Measurements from ENCODE around the gene ABCG2.
A peak's percentile ranks its signal among the peaks of the same experiment; 100 is the strongest.

Gene ABCG2

GRCh38 chr4:88158489-88159228, at the start of gene ABCG2 (continued):
- TF ChIP-seq ZBTB10 (tag by site-specific recombination; IDR thresholded peaks at IDR 0.05) (no peak), SCRT1 (tag by site-specific recombination; IDR thresholded peaks at IDR 0.05; ENCODE audit: borderline replicate concordance) (no peak), KLF7 (tag by site-specific recombination; IDR thresholded peaks at IDR 0.05; ENCODE audit: borderline replicate concordance) (0 out of 2 replicates have a peak, but pooled peaks have one; percentile 15), EGR2 (tag by site-specific recombination; IDR thresholded peaks at IDR 0.05; ENCODE audit: low read depth) (peak; percentile 63), ZFP41 (tag by site-specific recombination; IDR thresholded peaks at IDR 0.05; ENCODE audit: borderline replicate concordance) (no peak), ZNF223 (tag by site-specific recombination; IDR thresholded peaks at IDR 0.05) (no peak), ZNF155 (tag by site-specific recombination; IDR thresholded peaks at IDR 0.05) (no peak), SP7 (tag by site-specific recombination; IDR thresholded peaks at IDR 0.05) (no peak; the same call in 1 of the 2 replicates), ZNF518A (tag by site-specific recombination; conservative IDR thresholded peaks at IDR 0.05; ENCODE audit: low read depth) (no peak), ZBTB17 (tag by site-specific recombination; IDR thresholded peaks at IDR 0.05) (no peak; the same call in 1 of the 2 replicates), AEBP2 (tag by site-specific recombination; IDR thresholded peaks at IDR 0.05; ENCODE audit: borderline replicate concordance) (no peak), ZNF660 (tag by site-specific recombination; IDR thresholded peaks at IDR 0.05) (no peak; the same call in none of the 2 replicates), TCF7L2 (IDR thresholded peaks at IDR 0.05; ENCODE audit: borderline replicate concordance, low read depth, low read length) (no peak), ZNF416 (tag by site-specific recombination; IDR thresholded peaks at IDR 0.05) (no peak), ZNF658 (tag by site-specific recombination; IDR thresholded peaks at IDR 0.05) (no peak), HIC1 (tag by site-specific recombination; IDR thresholded peaks at IDR 0.05) (no peak; the same call in 1 of the 2 replicates), ZNF398 (tag by site-specific recombination; IDR thresholded peaks at IDR 0.05) (no peak), ZBTB11 (tag by site-specific recombination; conservative IDR thresholded peaks at IDR 0.05; ENCODE audit: low read depth) (peak; percentile 96), GLI2 (tag by site-specific recombination; IDR thresholded peaks at IDR 0.05; ENCODE audit: borderline replicate concordance, low read depth) (no peak), ZNF433 (tag by site-specific recombination; IDR thresholded peaks at IDR 0.05; ENCODE audit: low read depth) (no peak), HOXD13 (CRISPR knock-in tag; IDR thresholded peaks at IDR 0.05; ENCODE audit: borderline replicate concordance) (no peak)
